HL-60/S4 treated with phorbol 12-myristate 13-acetate at 8.2 ng/mL for 4 days and 3 days (cell line): ENCODE measurements around the gene OSBPL9.

Source experiments
- in situ Hi-C: fragments of 300-500 bp; cut with MboI; formaldehyde crosslinking; loops from 2 replicates; pipeline ENCODE4 v1.15.0; 2022; ENCODE audit warnings: low sequenced_read_pairs

Gene OSBPL9, protein sequence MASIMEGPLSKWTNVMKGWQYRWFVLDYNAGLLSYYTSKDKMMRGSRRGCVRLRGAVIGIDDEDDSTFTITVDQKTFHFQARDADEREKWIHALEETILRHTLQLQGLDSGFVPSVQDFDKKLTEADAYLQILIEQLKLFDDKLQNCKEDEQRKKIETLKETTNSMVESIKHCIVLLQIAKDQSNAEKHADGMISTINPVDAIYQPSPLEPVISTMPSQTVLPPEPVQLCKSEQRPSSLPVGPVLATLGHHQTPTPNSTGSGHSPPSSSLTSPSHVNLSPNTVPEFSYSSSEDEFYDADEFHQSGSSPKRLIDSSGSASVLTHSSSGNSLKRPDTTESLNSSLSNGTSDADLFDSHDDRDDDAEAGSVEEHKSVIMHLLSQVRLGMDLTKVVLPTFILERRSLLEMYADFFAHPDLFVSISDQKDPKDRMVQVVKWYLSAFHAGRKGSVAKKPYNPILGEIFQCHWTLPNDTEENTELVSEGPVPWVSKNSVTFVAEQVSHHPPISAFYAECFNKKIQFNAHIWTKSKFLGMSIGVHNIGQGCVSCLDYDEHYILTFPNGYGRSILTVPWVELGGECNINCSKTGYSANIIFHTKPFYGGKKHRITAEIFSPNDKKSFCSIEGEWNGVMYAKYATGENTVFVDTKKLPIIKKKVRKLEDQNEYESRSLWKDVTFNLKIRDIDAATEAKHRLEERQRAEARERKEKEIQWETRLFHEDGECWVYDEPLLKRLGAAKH

GRCh38 chr1:51616903-51617708 lies at the start of gene OSBPL9:
TSS of gene OSBPL9 (plus strand) at chr1:51617092. CDS start at chr1:51617111, 19 bp downstream.
- in situ Hi-C loops: no loop called here

DNA sequence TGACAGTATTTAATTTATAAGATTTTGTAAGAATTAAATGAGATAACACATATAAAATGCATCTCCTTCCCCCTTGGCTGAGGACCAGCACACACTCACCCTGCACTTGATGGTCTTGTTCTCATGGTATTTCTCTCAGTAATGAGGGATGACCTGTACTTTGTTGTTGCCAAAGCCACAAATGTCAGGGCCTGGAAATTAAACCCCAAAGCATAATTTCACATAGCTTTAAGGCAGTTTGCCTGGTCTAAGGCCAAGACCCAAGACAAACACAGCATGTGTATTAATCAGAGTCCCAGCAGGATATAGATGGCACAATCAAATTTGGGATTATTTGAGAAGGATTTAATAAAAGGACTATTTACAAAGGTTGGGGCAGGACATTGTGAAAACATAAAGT lies 49.2 kb upstream of the OSBPL9 start:
- in situ Hi-C loops: no loop called here

- in situ Hi-C loops: no loop called here
Observed at GRCh38 chr1:51568231-51568935, 48.5 kb upstream of the OSBPL9 start.

DNA sequence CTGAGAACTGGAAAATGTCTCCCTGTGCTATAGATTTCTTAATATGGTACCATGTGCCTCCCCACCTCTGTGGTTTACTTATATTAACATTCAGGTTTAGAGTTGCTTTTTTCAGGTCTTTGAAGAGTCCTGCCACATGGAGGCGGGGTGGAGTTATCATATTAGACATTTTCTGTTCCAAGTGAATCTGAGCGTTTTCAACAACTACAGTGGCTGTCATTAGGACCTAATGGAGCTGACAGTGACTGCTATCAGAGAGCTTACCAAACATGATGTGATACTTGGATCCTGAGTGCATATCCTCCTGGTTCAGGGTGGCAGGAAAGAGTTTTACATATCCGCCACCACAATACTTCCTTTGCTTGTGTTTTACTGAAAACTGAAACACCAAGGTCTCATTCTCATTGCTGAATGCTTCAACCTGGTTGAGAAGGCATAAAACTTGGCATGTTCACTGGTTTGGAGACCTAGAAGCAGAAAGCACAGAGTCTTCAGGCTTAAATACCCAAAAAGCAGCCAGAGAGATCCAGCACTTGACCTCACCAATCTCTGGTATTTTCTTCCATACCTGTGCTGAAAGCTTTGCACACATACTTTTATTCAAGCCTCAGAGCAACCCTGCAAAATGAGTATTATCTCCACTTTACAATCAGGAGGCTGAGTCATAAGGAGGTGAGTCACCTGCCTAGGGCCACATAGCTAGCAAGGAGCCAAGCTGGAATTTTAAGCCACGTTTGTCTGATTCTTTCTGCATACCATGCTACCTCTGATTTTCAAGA lies 47.4 kb upstream of the OSBPL9 start:
- in situ Hi-C loops: no loop called here

- in situ Hi-C loops: no loop called here
Observed at GRCh38 chr1:51570063-51570710, 46.7 kb upstream of the OSBPL9 start.

DNA sequence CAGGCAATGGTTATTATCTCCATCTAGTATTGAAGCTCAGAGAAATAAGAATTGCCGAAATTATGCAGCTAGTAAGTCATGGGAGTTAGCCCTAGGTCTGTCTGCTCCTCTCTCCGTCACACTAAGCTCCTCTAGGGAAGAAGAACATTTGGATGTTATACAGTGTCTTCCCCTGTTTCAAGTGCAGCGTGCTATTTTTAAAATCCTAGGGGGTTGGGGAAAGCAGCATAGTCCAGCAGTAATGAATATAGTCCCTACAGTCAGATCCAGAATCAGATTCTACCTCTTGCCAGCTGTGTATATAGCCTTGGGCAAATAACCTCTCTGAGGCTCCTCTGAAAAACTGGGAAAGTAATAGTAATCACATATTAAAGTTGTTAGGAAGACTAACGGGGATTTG lies 44.5 kb upstream of the OSBPL9 start:
- in situ Hi-C loops: no loop called here

DNA sequence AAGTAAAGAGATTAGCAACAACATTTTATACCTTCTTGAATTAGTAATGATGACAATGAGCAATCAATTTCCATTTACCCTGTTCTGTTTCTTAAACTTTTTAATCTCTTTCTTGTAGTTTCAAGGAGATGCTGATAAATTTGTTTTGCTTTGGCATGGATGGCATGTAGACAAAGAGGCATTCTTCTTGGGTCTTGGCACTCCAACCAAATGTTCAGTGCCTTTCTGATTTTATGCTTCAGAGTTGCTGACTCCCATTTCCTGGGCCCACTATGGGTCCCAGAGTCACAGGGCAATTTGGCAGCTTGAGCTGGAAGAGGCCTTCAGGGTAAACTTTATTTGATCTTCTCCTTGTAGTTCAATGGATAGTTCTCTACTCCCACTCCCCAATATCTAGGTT lies 42.1 kb upstream of the OSBPL9 start:
- in situ Hi-C loops: no loop called here

DNA sequence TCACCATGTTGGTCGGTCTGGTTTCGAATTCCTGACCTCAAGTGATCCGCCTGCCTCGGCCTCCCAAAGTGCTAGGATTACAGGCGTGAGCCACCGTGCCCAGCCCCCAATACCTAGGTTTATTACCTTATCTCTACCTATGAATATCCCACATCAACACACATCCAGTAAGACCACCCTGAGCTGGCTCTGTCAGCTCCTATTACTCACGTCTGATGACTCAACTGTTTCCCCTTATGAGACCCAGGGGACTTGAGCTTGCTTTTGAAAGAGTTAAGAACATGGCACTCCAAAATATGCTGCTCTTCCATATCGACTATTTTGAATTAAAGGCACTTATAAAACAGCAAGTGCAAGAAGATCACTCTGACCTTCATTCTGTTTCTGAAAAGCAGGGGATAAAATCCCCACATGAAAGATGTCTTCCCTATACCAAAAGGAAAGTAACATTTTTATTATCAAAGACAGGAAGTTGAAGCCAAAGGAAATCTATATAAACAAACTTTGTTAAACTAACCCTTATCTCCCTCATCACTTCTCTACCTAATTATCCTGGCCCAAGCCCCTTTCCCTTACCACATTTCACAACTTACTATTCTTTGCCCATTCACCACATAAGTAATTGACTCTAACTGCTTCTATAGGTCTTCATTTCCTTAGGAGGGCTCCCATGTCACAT lies 41.3 kb upstream of the OSBPL9 start:
- in situ Hi-C loops: no loop called here

- in situ Hi-C loops: no loop called here
Observed at GRCh38 chr1:51576085-51576444, 40.8 kb upstream of the OSBPL9 start.

DNA sequence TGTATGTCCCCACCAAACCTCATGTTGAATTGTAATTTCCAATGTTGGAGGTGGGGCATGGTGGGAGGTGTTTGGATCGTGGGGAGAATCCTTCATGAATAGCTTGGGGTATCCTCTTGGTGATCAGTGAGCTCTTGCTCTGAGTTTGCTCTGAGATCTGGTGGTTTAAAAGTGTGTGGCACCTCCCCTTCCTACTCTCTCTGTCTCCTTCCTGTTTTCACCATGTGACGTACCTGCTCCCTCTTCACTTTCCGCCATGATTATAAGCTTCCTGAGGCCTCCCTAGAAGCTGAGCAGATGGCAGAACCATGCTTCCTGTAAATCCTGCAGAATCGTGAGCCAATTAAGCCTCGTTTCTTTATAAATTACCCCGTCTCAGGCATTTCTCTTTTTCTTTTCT lies 40.0 kb upstream of the OSBPL9 start:
- in situ Hi-C loops: no loop called here

GRCh38 chr1:51578383-51579109 lies 38.3 kb upstream of the OSBPL9 start:
- in situ Hi-C loops: no loop called here

DNA sequence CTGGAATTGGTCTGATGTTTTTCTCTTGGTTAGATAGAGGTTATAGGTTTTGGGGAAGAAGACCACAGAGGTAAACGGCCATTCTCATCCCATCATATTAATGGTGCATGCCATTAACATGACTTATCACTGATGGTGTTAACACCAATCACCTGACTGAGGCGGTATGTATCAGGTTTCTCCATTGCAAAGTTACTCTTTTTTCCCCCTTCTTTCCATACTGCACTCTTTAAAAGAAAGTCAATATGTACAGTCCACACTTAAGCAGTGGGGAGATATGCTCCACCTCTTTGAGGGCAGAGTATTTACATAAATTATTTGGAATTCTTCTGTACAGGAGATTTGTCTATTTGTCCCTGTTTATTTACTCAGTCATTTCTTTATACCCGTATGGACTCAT lies 35.7 kb upstream of the OSBPL9 start:
- in situ Hi-C loops: no loop called here

DNA sequence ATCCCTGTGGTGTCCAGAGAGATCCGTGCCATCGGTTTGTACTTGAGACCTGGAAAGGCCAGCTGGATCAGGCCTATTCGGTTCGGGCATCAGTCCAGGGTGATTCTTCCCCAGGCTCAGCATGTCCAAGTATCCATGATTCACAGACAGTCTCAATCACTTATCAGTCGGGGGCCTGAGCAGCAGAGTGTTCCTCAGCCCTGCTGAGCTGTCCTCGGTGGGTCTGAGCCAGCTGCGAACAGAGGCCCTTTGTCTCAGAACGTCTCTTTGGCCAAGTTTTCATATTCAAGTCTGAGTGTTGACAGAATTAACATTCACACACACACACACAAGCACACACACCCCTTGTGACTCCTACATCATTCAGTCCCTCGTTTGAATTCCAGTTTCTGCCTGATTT lies 33.4 kb upstream of the OSBPL9 start:
- in situ Hi-C loops: no loop called here

GRCh38 chr1:51584021-51584420 lies 32.9 kb upstream of the OSBPL9 start:
- in situ Hi-C loops: no loop called here

- in situ Hi-C loops: no loop called here
Observed at GRCh38 chr1:51592711-51593110, 24.2 kb upstream of the OSBPL9 start.

DNA sequence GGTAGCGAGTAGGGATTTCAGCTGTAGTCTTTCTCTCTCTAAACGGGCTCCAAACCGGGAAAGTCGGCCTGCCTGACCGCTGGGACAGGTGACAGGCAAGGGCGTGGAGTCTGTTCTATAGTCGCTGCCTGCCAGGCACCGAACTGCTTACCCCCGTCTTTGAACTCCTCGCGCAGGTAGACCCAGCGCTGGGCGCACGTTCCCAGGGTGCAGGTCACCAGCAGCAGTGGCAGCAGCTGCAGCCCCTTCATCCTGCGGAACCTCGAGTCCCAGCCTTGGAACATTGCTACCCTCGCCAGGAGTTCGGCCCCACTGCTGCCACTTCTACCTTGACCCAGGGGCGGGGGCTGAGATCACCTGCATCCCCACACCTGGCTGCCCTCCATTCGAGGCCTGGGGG lies 22.2 kb upstream of the OSBPL9 start:
- in situ Hi-C loops: no loop called here

DNA sequence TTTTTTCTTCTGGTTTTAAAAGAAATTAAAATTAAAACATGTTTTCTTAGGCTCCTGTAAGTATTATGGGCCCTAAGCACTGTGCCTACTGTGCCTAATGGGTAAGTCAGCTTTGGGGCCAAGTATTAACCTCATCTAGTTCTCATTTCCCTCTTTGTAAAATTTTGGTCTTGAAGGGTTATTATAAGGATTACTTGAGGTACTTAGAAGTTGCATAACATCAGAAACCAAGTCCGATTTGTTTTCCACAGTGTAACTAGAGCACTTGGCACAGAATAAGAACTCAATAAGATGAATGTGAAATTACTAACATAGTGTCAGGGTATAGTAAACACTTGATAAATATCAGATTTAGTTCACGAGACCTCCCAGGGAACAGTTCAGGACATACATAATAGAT lies 16.4 kb upstream of the OSBPL9 start:
- in situ Hi-C loops: no loop called here

- in situ Hi-C loops: no loop called here
Observed at GRCh38 chr1:51600965-51601364, 15.9 kb upstream of the OSBPL9 start.
